ENCODE data around the gene KSR1. TPM values are rescaled to one million over a fixed set of nuclear protein-coding genes. Genes with fewer than 3 reads are reported as not detected.

KSR1 gene
- polyA plus RNA-seq, 1 of the 3 experiments (the other 2 are of a cell fraction): 7.5 TPM

DNA sequence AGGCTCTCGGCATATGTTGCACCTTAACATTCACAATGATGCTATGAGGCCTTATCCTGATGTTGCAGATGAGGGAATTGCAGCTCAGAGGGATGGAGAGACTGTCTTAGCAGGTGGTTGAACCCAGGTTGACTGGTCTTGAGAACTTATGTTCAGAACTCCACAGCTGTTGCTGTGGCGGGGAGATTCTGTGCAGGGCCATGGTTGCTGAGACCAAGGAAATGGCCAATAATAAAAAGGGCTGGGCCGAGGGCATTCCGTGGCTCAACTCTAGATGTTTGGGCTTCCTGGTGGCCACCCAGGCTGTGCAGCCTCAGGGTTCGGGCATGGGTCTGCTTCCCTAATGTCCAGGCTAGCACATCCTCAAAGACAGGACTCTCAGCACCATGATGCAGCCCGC is 5.9 kb downstream of the KSR1 start:
- Histone ChIP-seq H3K27ac (ENCODE audit: low read depth in 2 of 2, low read length in 1 of 2) (no peak overlapping the region), H3K4me3 (ENCODE audit: low read depth in 2 of 2, low read length in 1 of 2) (no peak overlapping the region), H3K4me2 (no peak overlapping the region), H3K9me2 (no peaks in the 10 kb centered on the region), H3K9me3 (no peaks in the 10 kb centered on the region), H2AFZ (ENCODE audit: low read depth) (no peak overlapping the region), H4K20me1 (ENCODE audit: insufficient read depth) (peaks cover 11% of the 10 kb centered on the region; the same call in 1 of the 2 replicates), H3K9ac (no peak overlapping the region), H3K79me2 (ENCODE audit: insufficient read depth) (peaks cover 12% of the 10 kb centered on the region; the same call in 1 of the 2 replicates), H3F3A (replicated peaks; ENCODE audit: insufficient read depth) (no peaks in the 10 kb centered on the region), H3K36me3 (replicated peaks in 1 of 2; ENCODE audit: control insufficient read depth in 1 of 2, insufficient read depth in 2 of 2, low read length in 1 of 2) (no peaks in the 10 kb centered on the region), H3K27me3 (ENCODE audit: insufficient read depth) (no peaks in the 10 kb centered on the region), H3K4me1 (ENCODE audit: control insufficient read depth in 1 of 2, insufficient read depth in 2 of 2, low read depth in 1 of 2, low read length in 1 of 2) (peaks cover 8 to 44% of the 10 kb centered on the region in 2 experiments)
- no peak for DNase-seq
- CTCF ChIA-PET: interaction anchor here (0.9 kb wide), 1 partner anchor 139 kb away, joined by 3 read pairs; no protein-coding TSS in a partner anchor
- 93% methylated on average over 5 of the region's 6 CpGs for WGBS (ENCODE audit: low lambda C conversion rate)
- TF ChIP-seq RAD21 (IDR thresholded peaks at IDR 0.05; ENCODE audit: low read length) (no peak), YY1 (IDR thresholded peaks at IDR 0.05; ENCODE audit: low read depth) (no peak), IRF3 (IDR thresholded peaks at IDR 0.05; ENCODE audit: low read depth, low read length) (no peak)
- POLR2A ChIA-PET: no interaction called here

DNA sequence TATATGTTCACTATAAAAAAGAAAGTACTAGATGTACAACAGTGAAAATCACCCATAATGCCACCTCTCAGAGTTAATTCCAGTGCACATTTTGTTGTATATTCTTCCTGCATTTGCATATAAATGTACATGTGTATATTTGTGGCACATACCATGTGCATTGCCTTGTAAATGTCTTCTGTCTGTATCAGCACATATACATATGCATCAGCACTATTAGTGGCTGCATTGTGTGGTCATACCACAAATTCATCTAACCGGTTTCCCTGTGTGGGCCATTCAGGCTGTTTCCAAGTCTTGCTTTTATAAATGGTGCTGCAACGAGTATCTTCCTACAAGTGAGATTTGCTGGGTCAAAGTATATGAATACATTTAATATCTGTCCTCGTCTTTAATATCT is 6.5 kb downstream of the KSR1 start:
- Histone ChIP-seq H3F3A (replicated peaks; ENCODE audit: insufficient read depth) (no peaks in the 10 kb centered on the region), H3K27ac (ENCODE audit: low read depth in 2 of 2, low read length in 1 of 2) (no peak overlapping the region), H3K4me2 (no peak overlapping the region), H3K36me3 (replicated peaks in 1 of 2; ENCODE audit: control insufficient read depth in 1 of 2, insufficient read depth in 2 of 2, low read length in 1 of 2) (no peaks in the 10 kb centered on the region), H2AFZ (ENCODE audit: low read depth) (no peak overlapping the region), H3K79me2 (ENCODE audit: insufficient read depth) (peaks cover 12% of the 10 kb centered on the region; the same call in 1 of the 2 replicates), H3K4me1 (ENCODE audit: control insufficient read depth in 1 of 2, insufficient read depth in 2 of 2, low read depth in 1 of 2, low read length in 1 of 2) (peaks cover 6 to 38% of the 10 kb centered on the region in 2 experiments), H4K20me1 (ENCODE audit: insufficient read depth) (peaks cover 11% of the 10 kb centered on the region; the same call in 1 of the 2 replicates), H3K27me3 (ENCODE audit: insufficient read depth) (no peaks in the 10 kb centered on the region), H3K9me3 (no peaks in the 10 kb centered on the region), H3K9ac (no peak overlapping the region), H3K4me3 (ENCODE audit: low read depth in 2 of 2, low read length in 1 of 2) (no peak overlapping the region), H3K9me2 (no peaks in the 10 kb centered on the region)
- POLR2A ChIA-PET: no interaction called here
- TF ChIP-seq PBX3 (IDR thresholded peaks at IDR 0.05) (no peak), IRF3 (IDR thresholded peaks at IDR 0.05; ENCODE audit: low read depth, low read length) (no peak), TEAD4 (IDR thresholded peaks at IDR 0.05; ENCODE audit: borderline replicate concordance, insufficient read depth) (no peak), GABPA (IDR thresholded peaks at IDR 0.05; ENCODE audit: low read depth) (no peak), FOXM1 (IDR thresholded peaks at IDR 0.05; ENCODE audit: low read depth) (no peak), EZH2phosphoT487 (IDR thresholded peaks at IDR 0.05; ENCODE audit: borderline replicate concordance, low read depth) (no peak), CHD2 (IDR thresholded peaks at IDR 0.05; ENCODE audit: low read length, partially characterized antibody) (no peak), SIN3A (IDR thresholded peaks at IDR 0.05; ENCODE audit: borderline replicate concordance, low read depth, low read length) (no peak), ELF1 (IDR thresholded peaks at IDR 0.05) (no peak), MXI1 (IDR thresholded peaks at IDR 0.05; ENCODE audit: low read depth, low read length) (no peak), RAD21 (IDR thresholded peaks at IDR 0.05; ENCODE audit: low read length) (no peak), FOXJ3 (CRISPR knock-in tag; IDR thresholded peaks at IDR 0.05) (no peak), RFX5 (IDR thresholded peaks at IDR 0.05; ENCODE audit: low read length) (no peak), FOSL2 (IDR thresholded peaks at IDR 0.05; ENCODE audit: borderline replicate concordance, low read depth) (no peak), RXRA (IDR thresholded peaks at IDR 0.05; ENCODE audit: borderline replicate concordance, low read depth) (no peak), YY1 (IDR thresholded peaks at IDR 0.05; ENCODE audit: low read depth) (no peak), JUND (IDR thresholded peaks at IDR 0.05) (no peak)
- TF ChIP-seq, protein P1, sequence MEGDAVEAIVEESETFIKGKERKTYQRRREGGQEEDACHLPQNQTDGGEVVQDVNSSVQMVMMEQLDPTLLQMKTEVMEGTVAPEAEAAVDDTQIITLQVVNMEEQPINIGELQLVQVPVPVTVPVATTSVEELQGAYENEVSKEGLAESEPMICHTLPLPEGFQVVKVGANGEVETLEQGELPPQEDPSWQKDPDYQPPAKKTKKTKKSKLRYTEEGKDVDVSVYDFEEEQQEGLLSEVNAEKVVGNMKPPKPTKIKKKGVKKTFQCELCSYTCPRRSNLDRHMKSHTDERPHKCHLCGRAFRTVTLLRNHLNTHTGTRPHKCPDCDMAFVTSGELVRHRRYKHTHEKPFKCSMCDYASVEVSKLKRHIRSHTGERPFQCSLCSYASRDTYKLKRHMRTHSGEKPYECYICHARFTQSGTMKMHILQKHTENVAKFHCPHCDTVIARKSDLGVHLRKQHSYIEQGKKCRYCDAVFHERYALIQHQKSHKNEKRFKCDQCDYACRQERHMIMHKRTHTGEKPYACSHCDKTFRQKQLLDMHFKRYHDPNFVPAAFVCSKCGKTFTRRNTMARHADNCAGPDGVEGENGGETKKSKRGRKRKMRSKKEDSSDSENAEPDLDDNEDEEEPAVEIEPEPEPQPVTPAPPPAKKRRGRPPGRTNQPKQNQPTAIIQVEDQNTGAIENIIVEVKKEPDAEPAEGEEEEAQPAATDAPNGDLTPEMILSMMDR (IDR thresholded peaks at IDR 0.05): no peak
- TF ChIP-seq, protein P2, sequence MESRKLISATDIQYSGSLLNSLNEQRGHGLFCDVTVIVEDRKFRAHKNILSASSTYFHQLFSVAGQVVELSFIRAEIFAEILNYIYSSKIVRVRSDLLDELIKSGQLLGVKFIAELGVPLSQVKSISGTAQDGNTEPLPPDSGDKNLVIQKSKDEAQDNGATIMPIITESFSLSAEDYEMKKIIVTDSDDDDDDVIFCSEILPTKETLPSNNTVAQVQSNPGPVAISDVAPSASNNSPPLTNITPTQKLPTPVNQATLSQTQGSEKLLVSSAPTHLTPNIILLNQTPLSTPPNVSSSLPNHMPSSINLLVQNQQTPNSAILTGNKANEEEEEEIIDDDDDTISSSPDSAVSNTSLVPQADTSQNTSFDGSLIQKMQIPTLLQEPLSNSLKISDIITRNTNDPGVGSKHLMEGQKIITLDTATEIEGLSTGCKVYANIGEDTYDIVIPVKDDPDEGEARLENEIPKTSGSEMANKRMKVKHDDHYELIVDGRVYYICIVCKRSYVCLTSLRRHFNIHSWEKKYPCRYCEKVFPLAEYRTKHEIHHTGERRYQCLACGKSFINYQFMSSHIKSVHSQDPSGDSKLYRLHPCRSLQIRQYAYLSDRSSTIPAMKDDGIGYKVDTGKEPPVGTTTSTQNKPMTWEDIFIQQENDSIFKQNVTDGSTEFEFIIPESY (IDR thresholded peaks at IDR 0.05; ENCODE audit: borderline replicate concordance, low read depth): no peak
- TF ChIP-seq, protein P3, sequence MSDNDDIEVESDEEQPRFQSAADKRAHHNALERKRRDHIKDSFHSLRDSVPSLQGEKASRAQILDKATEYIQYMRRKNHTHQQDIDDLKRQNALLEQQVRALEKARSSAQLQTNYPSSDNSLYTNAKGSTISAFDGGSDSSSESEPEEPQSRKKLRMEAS (IDR thresholded peaks at IDR 0.05; ENCODE audit: low read depth): no peak
- DNase-seq: no peak
- 84% methylated on average over 3 of the region's 3 CpGs for WGBS (ENCODE audit: low lambda C conversion rate)
- CTCF ChIA-PET: no interaction called here
